Erythroblast (primary cell): ENCODE results near the gene ITGB7.

ENCODE experiments used
- DNase-seq, 2 experiments: peaks; one replicate each; lab custom pipeline; 2025; lab: John Stamatoyannopoulos, UW
- GATA1 ChIP-seq: IDR thresholded peaks from 2 replicates; pipeline ENCODE4 v1.6.1; 2011; ENCODE audit warnings: low read depth, mild to moderate bottlenecking, control low read depth, low read length, moderate library complexity
- POLR2A ChIP-seq: IDR thresholded peaks from 2 replicates; pipeline ENCODE4 v1.6.1; 2011; ENCODE audit warnings: mild to moderate bottlenecking, low read length

ITGB7 gene

DNA sequence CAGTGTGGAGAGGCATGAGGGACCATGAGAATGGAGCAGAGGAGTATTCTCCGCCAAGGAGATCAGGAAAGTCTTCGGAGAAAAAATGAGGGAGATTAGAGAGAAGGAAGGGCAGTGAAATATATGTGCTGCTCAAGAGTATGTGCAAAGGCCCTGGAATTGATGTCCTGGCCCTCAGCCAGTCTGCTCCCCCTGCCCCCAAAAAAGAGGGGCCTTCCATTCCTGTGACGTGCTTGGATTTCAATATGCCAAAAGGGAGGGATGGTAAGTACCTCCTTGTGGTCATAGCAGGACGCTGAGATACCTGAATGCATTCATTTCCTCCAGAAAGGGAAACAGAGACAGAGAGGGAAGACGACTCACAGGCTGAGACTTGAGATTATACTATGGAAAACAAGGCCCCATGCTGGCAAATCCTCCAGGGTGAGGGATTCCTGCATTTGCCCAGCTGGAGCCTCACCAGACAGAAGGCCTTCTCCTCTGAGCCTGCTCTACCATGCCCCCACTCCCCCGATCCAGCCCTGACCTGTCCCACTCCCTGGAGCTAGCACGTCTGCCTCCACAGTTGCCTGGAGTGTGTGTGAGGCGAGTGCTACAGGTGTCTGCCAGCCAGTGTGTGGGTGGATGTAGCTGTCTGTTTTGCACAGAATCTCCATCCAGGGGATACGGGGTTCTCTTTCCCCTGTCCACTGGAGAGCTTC is 28.8 kb upstream of the ITGB7 start:
- TF ChIP-seq POLR2A (no peak), GATA1 (no peak)
- no peak for DNase-seq

DNA sequence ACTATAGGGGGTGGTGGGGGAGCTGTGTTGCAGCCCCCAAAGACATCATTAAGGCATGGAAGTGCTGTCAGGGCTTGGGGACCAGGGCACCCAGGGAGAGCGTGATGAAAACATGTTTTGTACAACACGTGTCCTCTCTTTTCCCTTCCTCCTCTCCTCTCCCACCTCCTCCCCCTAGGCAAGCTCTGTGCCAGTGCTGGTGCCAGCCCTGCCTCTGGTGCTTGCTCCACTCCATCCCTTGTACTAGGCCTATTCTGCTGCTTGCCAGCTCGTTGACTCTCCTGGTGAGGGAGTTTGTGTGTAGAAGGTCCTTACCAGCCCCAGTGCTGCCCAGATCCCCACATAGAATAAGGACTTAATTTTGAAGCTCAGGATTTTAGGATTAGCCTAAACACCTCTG is 28.1 kb upstream of the ITGB7 start:
- no peak for DNase-seq
- TF ChIP-seq POLR2A = no peak
- TF ChIP-seq GATA1 = no peak

DNA sequence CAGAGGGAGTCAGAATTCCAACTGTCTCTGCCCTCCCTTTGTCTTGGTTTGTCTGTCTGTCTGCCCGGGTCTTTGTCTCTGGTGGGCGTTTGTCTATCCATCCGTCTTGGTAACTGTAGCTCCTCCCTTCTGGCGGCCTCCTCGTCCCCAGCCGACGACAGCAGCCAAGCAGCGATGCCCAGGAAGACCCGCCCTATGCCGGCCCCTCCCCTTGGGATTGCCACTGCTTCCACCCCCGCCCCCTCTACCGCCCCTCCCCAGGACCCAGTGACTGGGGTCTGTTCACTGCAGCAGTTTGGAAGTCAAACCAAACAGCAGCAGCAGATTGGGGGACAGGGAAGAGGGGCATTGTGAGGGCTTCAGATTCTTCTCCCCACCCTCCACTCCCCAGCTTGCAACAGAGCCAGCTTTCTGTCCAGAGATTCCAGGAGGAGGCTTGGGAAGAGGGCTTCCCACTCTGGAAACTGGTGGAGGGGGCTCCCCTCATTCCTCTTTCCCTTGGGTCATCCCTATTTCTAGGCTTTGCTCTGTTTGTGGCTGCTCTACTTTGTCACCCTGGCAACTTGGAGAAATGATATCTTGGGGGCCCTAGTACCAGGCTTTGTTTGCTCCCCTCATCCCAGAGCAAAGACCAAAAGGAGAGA is 27.3 kb upstream of the ITGB7 start:
- no peak for DNase-seq
- no peak for TF ChIP-seq GATA1
- no peak for TF ChIP-seq POLR2A

DNA sequence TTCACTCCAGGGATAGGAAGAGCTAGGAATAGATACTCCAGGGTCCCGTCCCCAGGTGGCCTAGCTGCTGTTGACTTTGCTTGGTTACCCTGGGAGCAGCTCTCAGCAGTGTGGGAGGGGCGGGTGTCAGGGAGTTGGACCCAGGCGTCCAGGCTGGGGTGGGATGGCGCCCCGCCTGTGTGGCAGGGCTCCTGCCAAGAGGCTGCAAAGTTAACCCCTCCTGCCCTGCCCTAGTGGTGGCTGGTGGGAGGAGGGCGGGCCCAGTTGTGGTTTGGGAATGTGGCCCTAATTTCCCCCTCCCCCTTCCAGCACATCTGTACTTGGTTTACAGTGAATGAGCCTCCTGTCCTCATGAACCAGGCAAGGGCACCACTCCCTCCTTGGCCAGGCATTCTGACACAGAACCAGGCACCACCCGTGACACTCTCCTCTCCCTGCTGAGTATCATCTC is 26.6 kb upstream of the ITGB7 start:
- no peak for TF ChIP-seq POLR2A
- no peak for TF ChIP-seq GATA1
- DNase-seq = no peak

DNA sequence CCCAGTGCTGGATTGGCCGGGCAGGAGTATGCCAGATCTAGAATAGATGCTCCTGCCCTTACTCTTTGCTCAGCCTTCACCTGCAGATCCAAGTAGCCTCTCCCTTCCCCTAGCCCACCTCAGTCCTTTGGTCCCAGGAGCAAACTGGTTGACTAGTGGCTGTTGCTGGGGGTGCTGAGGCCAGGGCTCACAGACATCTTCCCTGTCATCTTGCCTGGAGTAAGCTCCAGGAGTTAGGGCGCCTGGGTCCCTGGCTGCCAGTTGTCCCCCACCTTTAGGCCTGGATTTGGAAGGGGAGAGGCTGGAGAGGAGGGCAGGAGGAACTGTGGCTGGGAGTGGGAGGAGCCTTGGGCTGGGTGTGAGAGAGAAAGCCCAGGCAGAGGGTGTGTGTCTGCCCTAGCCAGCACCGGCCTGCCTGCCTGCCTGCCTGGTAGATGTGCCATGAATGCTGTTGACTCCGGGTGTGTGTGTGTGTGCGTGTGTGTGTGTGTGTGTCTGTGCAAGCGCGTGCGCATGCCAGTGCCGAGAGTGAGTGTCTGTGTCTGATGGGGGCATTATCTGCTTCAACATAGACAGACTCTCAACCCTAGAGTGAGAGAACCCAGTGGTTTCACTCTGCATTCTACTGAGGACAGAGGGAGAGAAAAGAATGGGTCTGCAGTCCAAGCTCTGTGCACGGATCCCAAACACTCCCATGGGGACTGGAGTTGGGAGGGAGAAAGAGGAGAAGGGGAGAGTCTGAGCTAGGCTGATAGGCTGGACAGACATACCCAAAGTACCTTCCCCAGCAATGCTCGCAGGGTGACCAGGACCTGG is 25.8 kb upstream of the ITGB7 start:
- TF ChIP-seq POLR2A = peak; percentile 10
- TF ChIP-seq GATA1 = no peak
- peak; percentile 43 to 45 for DNase-seq

DNA sequence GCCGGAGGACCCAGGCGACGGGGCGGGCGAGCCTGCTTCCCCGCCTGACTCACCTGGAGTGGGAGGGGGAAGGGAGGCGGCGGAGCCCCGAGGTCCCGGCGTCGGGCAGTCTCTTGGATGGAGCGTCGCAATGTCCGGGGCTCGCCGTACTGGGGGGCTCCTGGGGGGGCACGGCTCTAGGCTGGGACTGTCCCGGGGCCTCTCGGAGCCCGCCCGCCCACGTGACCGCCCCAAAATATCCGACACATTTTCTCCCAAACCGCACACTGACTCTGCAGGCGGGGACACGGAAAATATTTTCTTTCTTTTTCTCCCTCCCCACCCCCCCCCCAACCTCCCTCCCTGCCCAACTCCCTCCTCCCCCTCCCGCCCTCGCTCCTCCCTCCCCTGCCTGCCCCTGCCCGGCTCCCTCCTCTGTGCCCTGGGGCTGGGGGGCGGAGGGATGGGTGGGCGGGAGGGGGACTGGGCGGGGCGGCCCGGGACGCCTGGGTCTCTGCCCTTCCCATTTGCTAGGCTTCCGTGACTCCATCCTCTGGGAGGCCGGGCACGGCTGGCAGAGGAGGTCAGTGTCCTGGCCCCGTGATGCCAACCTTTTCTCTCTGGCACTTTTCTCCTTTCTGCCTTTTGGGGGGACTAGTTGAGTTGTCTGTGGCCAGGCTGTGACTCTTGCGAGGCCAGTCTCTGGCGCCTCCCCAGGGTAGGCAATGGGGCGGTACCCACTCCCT is 25.0 kb upstream of the ITGB7 start, which contains the start of gene RARG:
Gene RARG (minus strand): TSS at position 289 of the 725 bp plus-strand sequence. CDS start 4,664 bp downstream, outside the sequence.
- no peak for TF ChIP-seq POLR2A
- TF ChIP-seq GATA1 = no peak
- DNase-seq = peak in 1 of 2 experiments; percentile 46

DNA sequence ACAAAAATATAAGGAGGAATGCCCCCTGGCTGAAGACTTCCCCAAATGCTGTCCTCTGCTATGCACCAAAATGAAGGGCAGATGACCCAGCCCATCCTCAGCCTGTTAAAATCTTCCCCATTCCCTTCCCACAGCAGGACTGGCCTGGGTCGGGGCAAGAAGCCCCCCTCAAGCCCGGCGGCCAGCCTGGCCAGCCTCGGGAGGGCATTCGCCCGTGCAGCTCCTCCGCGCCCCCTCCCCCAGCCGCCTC is 24.5 kb upstream of the ITGB7 start:
- TF ChIP-seq GATA1 = no peak
- TF ChIP-seq POLR2A = no peak
- DNase-seq = no peak

DNA sequence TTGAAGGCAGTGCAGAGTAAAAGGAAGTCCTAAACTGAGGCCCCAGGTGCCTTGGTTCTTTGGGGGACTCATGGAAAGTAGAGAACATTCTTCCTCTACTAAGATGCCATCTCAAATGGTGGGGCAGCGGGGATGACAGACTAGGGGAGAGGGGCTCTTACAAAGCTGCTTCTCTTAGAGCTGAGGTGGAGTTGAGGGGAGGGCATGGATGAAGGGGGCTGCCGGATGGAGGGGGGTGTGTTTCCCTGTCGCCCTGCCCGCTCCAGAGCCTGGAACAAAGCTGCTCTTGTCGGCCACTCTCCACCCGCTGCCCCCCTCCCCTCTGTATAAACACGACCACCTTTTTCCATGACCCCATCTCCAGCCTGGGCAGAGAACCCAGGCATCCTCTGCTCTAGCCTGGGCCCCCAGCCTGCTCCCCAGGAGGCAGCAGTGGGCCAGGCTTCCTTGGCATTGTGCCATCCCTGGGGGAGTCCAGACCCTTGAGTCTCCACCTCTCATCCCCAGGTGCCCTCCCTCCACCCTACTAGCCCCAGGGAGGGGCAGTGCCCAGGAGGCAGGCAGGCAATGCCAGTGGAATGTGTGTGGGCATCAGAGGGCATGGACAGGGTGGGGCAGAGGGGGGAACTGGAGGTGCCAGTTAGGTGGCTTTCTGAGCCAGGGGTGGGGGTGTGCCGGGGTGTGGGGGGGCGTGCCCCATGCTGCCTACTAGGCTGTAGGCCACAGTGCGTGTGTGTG is 23.2 kb upstream of the ITGB7 start:
- DNase-seq = no peak
- TF ChIP-seq POLR2A (no peak), GATA1 (no peak)

DNA sequence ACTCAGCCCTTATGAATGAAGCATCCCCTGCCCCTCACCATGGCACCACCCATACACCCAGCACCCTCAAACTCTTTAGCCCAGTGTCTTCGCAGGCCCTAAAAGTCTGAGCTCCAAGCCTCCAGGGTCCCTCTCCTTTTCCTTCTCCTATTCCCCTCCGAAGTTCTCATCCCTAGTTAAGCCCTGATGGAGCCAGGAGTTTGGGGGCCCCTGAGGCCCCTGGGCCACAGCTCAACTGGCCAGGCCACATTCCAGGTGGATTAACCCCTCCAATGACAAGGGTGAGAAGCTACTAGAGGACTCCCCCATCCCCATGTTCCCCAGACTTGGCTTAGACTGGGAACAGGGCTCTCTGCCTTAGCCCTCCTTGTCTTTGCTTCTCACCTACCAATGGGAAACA is 22.4 kb upstream of the ITGB7 start:
- no peak for DNase-seq
- no peak for TF ChIP-seq GATA1
- no peak for TF ChIP-seq POLR2A

DNA sequence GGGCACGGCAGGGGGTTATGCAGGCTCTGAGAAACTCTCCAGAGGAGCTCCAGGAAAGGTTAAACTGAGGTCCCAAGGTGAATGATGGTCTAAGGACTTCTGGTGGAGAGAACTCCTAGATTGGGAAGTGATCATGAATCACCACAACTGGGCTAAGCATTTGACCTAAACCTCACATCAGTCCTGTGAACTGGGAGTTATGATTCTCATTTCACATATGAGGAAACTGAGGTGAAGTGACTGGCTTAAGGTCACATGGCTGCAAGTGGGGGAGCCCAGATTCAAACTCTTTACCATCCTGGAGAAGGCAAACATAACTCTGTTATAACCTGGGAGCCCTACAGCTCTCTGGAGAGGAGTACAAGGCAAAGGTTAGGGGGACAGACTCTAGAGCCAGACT is 20.8 kb upstream of the ITGB7 start:
- no peak for DNase-seq
- no peak for TF ChIP-seq POLR2A
- no peak for TF ChIP-seq GATA1

DNA sequence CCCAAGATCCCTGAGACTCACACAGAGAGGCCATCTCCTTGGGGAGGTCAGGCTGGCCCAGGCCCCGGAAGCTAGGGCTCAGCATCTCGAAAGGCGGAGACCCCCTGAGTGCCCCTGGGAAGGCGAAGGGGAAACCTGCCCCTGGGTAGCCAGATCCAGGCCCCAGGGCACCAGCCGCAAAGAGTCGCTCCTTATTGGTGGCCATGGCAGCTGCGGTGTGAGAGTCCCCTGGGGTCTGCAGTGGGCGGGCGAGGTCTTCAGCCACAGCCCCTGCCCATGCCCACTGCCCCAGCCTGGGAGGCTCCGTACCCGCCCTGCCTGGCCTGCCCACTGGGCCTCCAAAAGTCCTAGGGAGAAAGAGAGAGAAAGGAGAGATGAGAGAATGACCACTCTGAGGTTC is 20.3 kb upstream of the ITGB7 start:
- DNase-seq = no peak
- TF ChIP-seq POLR2A (no peak), GATA1 (no peak)

DNA sequence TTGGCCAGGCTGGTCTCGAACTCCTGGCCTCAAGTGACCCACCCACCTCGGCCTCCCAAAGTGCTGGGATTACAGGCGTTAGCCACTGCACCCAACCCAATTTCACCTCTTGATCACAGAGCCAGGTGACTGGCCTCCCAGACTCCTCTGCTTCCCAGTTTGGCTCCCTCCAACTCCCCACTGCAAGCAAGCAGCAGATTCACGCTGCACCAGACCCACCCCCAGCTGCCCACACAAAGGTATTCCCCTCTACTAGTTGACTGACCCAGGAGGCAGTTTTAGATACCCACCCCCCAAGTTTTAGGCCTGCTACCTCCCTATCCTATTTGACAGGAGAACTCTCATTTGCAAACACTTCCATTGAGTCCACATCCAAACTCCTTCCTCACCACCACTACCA is 19.8 kb upstream of the ITGB7 start:
- no peak for TF ChIP-seq POLR2A
- TF ChIP-seq GATA1 = no peak
- DNase-seq = no peak
